K562 (cell line): Measurements from ENCODE around the gene MED13L. TPM values are rescaled to one million over a fixed set of nuclear protein-coding genes. Genes with fewer than 3 reads are reported as not detected.

Experiments
- ATAC-seq: fragments of 200-7000 bp; cut with Tn5 transposase; 3 replicates; pipeline ENCODE4 v1.9.1; 2020; ENCODE audit warnings: moderate library complexity
- BruUV-seq: library from RNA; stranded (reverse); fragments of 400-500 nt; replicated peaks from 2 replicates; lab custom pipeline; 2021; lab: Mats Ljungman, UMichigan
- CTCF ChIA-PET: fragments of 300-600 bp; formaldehyde crosslinking; extraction: SDS; loops from one replicate; lab custom pipeline; 2021; ENCODE audit warnings: low intra/inter-chr PET ratio; lab: Yijun Ruan, JAX
- POLR2A ChIA-PET: fragments of 300-600, 350-650 bp; sonication (Branson Sonifier 250); formaldehyde crosslinking; extraction: SDS; loops from one replicate; lab custom pipeline; 2021; ENCODE audit warnings: antibody characterized with exemption, inconsistent platforms; lab: Yijun Ruan, JAX
- DNase-seq, 4 experiments: peaks; one replicate each; pipeline versions ENCODE4 v3.0.0 to v3.0.0-alpha.2; 2011 to 2018; ENCODE audit warnings: low spot score in 3 of 4, mixed read lengths in 3 of 4; ENCODE audit errors: extremely low read depth in 1 of 4
- FAIRE-seq: peaks from 2 replicates; lab custom pipeline; 2011; peaks lifted over from hg19 to GRCh38; lab: Jason Lieb, UNC
- H2AFZ ChIP-seq: 2 replicates; pipeline ENCODE4 v1.6.0; 2011; ENCODE audit warnings: low read depth, low read length, control low read depth, inconsistent platforms
- H3K27ac ChIP-seq: fragments of 200-600 bp; 3 replicates; pipeline ENCODE4 v1.8.0; 2011; ENCODE audit warnings: low read depth, mild to moderate bottlenecking, control low read depth, inconsistent platforms, low read length, moderate library complexity, mixed read lengths; ENCODE audit errors: extremely low read depth
- H3K27me3 ChIP-seq, 2 experiments: fragments of 300-600 bp in 1 of 2; 2 replicates in 1 of 2; 3 replicates in 1 of 2; pipeline versions ENCODE4 v1.6.0 to v1.8.0; 2011; ENCODE audit warnings: inconsistent platforms in 2 of 2, low read length in 2 of 2, mild to moderate bottlenecking in 1 of 2, mixed read lengths in 1 of 2, moderate library complexity in 1 of 2; ENCODE audit not compliant: control insufficient read depth in 2 of 2, insufficient read depth in 2 of 2
- H3K36me3 ChIP-seq: fragments of 300-600 bp; 3 replicates; pipeline ENCODE4 v1.8.0; 2011; ENCODE audit warnings: mild to moderate bottlenecking, low read length, inconsistent platforms; ENCODE audit not compliant: control insufficient read depth, insufficient read depth
- H3K4me1 ChIP-seq, 2 experiments: fragments of 200-600 bp in 1 of 2; replicated peaks in 1 of 2; 2 replicates in 1 of 2; 3 replicates in 1 of 2; pipeline versions ENCODE4 v1.5.1 to v1.8.0; 2011; ENCODE audit warnings: inconsistent platforms in 2 of 2, low read length in 2 of 2, mild to moderate bottlenecking in 1 of 2, mixed read lengths in 1 of 2, moderate library complexity in 1 of 2; ENCODE audit not compliant: control insufficient read depth in 2 of 2, insufficient read depth in 2 of 2
- H3K4me2 ChIP-seq: 2 replicates; pipeline ENCODE4 v1.6.1; 2011; ENCODE audit warnings: low read length, control low read depth, inconsistent platforms, mixed read lengths; ENCODE audit not compliant: insufficient read depth
- H3K4me3 ChIP-seq: fragments of 200-600 bp; sonication (generic), shearing (Covaris generic); 2 replicates; pipeline ENCODE4 v1.5.1; 2016; ENCODE audit warnings: control low read depth, inconsistent platforms
- H3K79me2 ChIP-seq: fragments of 200-600 bp; 3 replicates; pipeline ENCODE4 v1.8.0; 2011; ENCODE audit warnings: low read length, inconsistent platforms; ENCODE audit not compliant: control insufficient read depth, insufficient read depth
- H3K9ac ChIP-seq, 2 experiments: 2 replicates each; pipeline versions ENCODE4 v1.6.0 to v1.6.1; 2011; ENCODE audit warnings: low read depth in 2 of 2, low read length in 2 of 2, control low read depth in 1 of 2, inconsistent platforms in 1 of 2, mild to moderate bottlenecking in 1 of 2, mixed read lengths in 1 of 2; ENCODE audit not compliant: insufficient read depth in 1 of 2
- H3K9me1 ChIP-seq: one replicate; pipeline ENCODE4 v1.6.0; 2011; ENCODE audit warnings: inconsistent platforms, mild to moderate bottlenecking, low read length, moderate library complexity; ENCODE audit not compliant: control insufficient read depth, insufficient read depth
- H3K9me3 ChIP-seq: replicated peaks from 2 replicates; pipeline ENCODE4 v1.5.1; 2011; ENCODE audit warnings: low read depth, low read length, inconsistent platforms; ENCODE audit not compliant: control insufficient read depth, insufficient read depth
- H4K20me1 ChIP-seq: replicated peaks from 2 replicates; pipeline ENCODE4 v1.6.1; 2011; ENCODE audit warnings: low read length, inconsistent platforms, mixed read lengths; ENCODE audit not compliant: control insufficient read depth, insufficient read depth
- CBFB ChIP-seq: sonication (generic); formaldehyde crosslinking; IDR thresholded peaks from 2 replicates; pipeline ENCODE4 v1.4.0; 2020; ENCODE audit warnings: mild to moderate bottlenecking, missing genetic modification reagents
- FOXO4 ChIP-seq: fragments of 450-650 bp; formaldehyde crosslinking; IDR thresholded peaks from 2 replicates; pipeline ENCODE4 v1.4.0; 2020; ENCODE audit warnings: mild to moderate bottlenecking, moderate library complexity
- GTF3C2 ChIP-seq: IDR thresholded peaks from 3 replicates; pipeline ENCODE4 v1.6.1; 2011; ENCODE audit warnings: borderline replicate concordance, mild to moderate bottlenecking, moderate library complexity; ENCODE audit not compliant: insufficient read length; ENCODE audit errors: extremely low read depth
- NR2C1 ChIP-seq, 2 experiments: fragments of 450-650 bp; IDR thresholded peaks; 2 replicates each; pipeline ENCODE4 v1.6.1; 2017; ENCODE audit warnings: mild to moderate bottlenecking in 2 of 2, antibody characterized with exemption in 1 of 2, inconsistent platforms in 1 of 2, missing compliant biosample characterization in 1 of 2, missing genetic modification characterization in 1 of 2
- RREB1 ChIP-seq: fragments of 250-450 bp; sonication (Bioruptor Pico); IDR thresholded peaks from 2 replicates; pipeline ENCODE4 v1.4.0; 2020
- ZNF445 ChIP-seq: fragments of 250-450 bp; sonication (Bioruptor Pico); IDR thresholded peaks from 2 replicates; pipeline ENCODE4 v1.4.0; 2020; ENCODE audit warnings: low read depth, mild to moderate bottlenecking, moderate library complexity
- ZNF518B ChIP-seq: fragments of 250-450 bp; sonication (Bioruptor Pico); IDR thresholded peaks from 2 replicates; pipeline ENCODE4 v1.5.0; 2021; ENCODE audit warnings: mild to moderate bottlenecking, moderate library complexity
- WGBS: fragments of 100-300 bp; shearing (Covaris generic); methylation state at CpG from one replicate; pipeline ENCODE4 v1.1.6; 2016; ENCODE audit warnings: low coverage, mixed read lengths; ENCODE audit not compliant: insufficient coverage; ENCODE audit errors: missing lambda C conversion rate; 5-methylcytosine and 5-hydroxymethylcytosine counted together
- in situ Hi-C: fragments of 300-500 bp; cut with MboI; formaldehyde crosslinking; loops from 4 replicates; pipeline ENCODE4 v1.15.0; 2018; ENCODE audit warnings: inconsistent platforms, mixed read lengths
- intact Hi-C: fragments of 100-400 bp; cut with micrococcal nuclease; formaldehyde crosslinking; loops from 2 replicates; pipeline ENCODE4 v1.14.2; 2022
- polyA plus RNA-seq, 8 experiments: library from polyadenylated mRNA; depleted of rRNA in 4 of 8; stranded (reverse) in 5 of 8; unstranded in 3 of 8; fragments of >200 nt; fragmentation: Nextera tagmentation in 2 of 8; fragmentation: Illumina TruSeq in 1 of 8; extraction: Ambion mirVana in 2 of 8; extraction: Trizol in 1 of 8; gene quantifications; 2 replicates each; pipeline versions ENCODE4 v1.2.1 to v1.2.3, GENCODE V29; 2011 to 2014; ENCODE audit warnings: inconsistent platforms in 1 of 8, missing spikeins in 1 of 8
- total RNA-seq, 7 experiments: library from RNA; depleted of rRNA in 6 of 7; stranded (reverse); fragments of >200 nt in 6 of 7; fragmentation: Illumina TruSeq in 2 of 7; extraction: Trizol in 2 of 7; gene quantifications; 2 replicates each; pipeline versions ENCODE4 v1.2.1 to v1.2.3, GENCODE V29; 2011 to 2021; ENCODE audit warnings: low replicate concordance in 1 of 7

MED13L gene
- total and polyA plus RNA-seq, 9 of the 15 experiments (the other 6 are each of a cell fraction or from before 2014, with no cell fraction given) = 13.4 to 90.3 (median 36.9) TPM

GRCh38 chr12:115953450-115953849 lies 324.0 kb downstream of the MED13L start:
- POLR2A ChIA-PET = interaction anchor here (0.9 kb wide), 1 partner anchor 742 kb away, joined by 3 read pairs; no protein-coding TSS in a partner anchor
- no TSS peak for BruUV-seq
- TF ChIP-seq FOXO4 (no peak), ZNF518B (CRISPR knock-in tag) (no peak), ZNF445 (no peak), NR2C1 (IDR thresholded peaks at IDR 0.05) (no peak), NR2C1 (tag; IDR thresholded peaks at IDR 0.05) (no peak), CBFB (no peak), GTF3C2 (no peak), RREB1 (CRISPR knock-in tag) (no peak)

More at GRCh38 chr12:115953450-115953849, 324.0 kb downstream of the MED13L start:
- Histone ChIP-seq H3K79me2 (no peaks in the 10 kb centered on the region), H3K4me1 (no peaks in the 10 kb centered on the region; a peak in 1 of 5 replicates), H3K9me1 (no peaks in the 10 kb centered on the region), H3K4me3 (no peak overlapping the region), H3K27ac (no peak overlapping the region), H3K4me2 (no peak overlapping the region), H4K20me1 (no peaks in the 10 kb centered on the region), H3K9ac (no peak overlapping the region), H3K36me3 (peaks cover 12% of the 10 kb centered on the region; the same call in 1 of the 3 replicates), H3K9me3 (no peaks in the 10 kb centered on the region), H3K27me3 (no peaks in the 10 kb centered on the region), H2AFZ (no peak overlapping the region)
- CTCF ChIA-PET = no interaction called here
- in situ Hi-C loops = loop anchor here (25.0 kb wide), 1 partner anchor 1184 kb away; no protein-coding TSS in a partner anchor
- FAIRE-seq (no peak), ATAC-seq (no peak), DNase-seq (no peak)
- intact Hi-C loops = no loop called here
- 69% methylated on average over 6 of the region's 6 CpGs for WGBS
